ENCODE results near the gene NECTIN3.

NECTIN3 gene

GRCh38 chr3:111236836-111237713 lies 165.5 kb downstream of the NECTIN3 start:
- H2AFZ ChIP-seq (ENCODE audit: low read depth, low read length): no peak overlapping the region
- no peak for TF ChIP-seq EZH2 (IDR thresholded peaks at IDR 0.05; ENCODE audit: borderline replicate concordance, low read depth, low read length, severe bottlenecking)
- TF ChIP-seq, protein P1, sequence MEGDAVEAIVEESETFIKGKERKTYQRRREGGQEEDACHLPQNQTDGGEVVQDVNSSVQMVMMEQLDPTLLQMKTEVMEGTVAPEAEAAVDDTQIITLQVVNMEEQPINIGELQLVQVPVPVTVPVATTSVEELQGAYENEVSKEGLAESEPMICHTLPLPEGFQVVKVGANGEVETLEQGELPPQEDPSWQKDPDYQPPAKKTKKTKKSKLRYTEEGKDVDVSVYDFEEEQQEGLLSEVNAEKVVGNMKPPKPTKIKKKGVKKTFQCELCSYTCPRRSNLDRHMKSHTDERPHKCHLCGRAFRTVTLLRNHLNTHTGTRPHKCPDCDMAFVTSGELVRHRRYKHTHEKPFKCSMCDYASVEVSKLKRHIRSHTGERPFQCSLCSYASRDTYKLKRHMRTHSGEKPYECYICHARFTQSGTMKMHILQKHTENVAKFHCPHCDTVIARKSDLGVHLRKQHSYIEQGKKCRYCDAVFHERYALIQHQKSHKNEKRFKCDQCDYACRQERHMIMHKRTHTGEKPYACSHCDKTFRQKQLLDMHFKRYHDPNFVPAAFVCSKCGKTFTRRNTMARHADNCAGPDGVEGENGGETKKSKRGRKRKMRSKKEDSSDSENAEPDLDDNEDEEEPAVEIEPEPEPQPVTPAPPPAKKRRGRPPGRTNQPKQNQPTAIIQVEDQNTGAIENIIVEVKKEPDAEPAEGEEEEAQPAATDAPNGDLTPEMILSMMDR (IDR thresholded peaks at IDR 0.05; ENCODE audit: borderline replicate concordance, extremely low read depth, low read length, poor library complexity, severe bottlenecking): no peak
- H3K4me2 ChIP-seq (ENCODE audit: insufficient read depth, low read length): no peak overlapping the region
- H3K36me3 ChIP-seq (ENCODE audit: insufficient read depth, low read length): no peaks in the 10 kb centered on the region; the same call in 1 of the 2 replicates
- ATAC-seq (ENCODE audit: insufficient read depth, low read depth): no peak
- H3K4me1 ChIP-seq (ENCODE audit: insufficient read depth, low read length): peaks cover 23% of the 10 kb centered on the region
- H3K4me3 ChIP-seq (ENCODE audit: low read depth in 1 of 2, low read length in 2 of 2): no peak overlapping the region
- no peak for DNase-seq
- H3K79me2 ChIP-seq (ENCODE audit: insufficient read depth, low read length): no peaks in the 10 kb centered on the region
- H3K27ac ChIP-seq (ENCODE audit: low read length): peak overlapping the region; percentile 73
- H3K9me3 ChIP-seq (ENCODE audit: insufficient read depth, low read length, severe bottlenecking): peaks cover 7% of the 10 kb centered on the region
- no peak overlapping the region for H3K9ac ChIP-seq (ENCODE audit: low read depth, low read length)
- no peaks in the 10 kb centered on the region for H3K27me3 ChIP-seq (ENCODE audit: insufficient read depth, low read length, poor library complexity)
- H4K20me1 ChIP-seq (ENCODE audit: insufficient read depth, low read length): no peaks in the 10 kb centered on the region

DNA sequence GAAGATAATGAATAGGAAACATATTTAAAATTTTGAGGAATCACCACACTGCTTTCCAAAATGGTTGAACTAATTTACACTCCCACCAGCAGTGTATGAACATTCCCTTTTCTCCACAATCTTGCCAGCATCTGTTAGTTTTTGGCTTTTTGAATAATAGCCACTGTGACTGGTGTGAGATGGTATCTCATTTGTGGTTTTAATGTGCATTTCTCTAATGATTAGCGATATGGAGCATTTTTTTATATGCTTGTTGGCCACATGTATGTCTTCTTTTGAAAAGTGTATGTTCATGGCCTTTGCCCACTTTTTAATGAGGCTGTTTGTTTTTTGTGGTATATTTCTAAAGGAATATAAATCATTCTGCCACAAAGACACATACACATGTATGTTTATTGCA lies 166.3 kb downstream of the NECTIN3 start:
- Histone ChIP-seq H3K36me3 (ENCODE audit: insufficient read depth, low read length) (no peaks in the 10 kb centered on the region; the same call in 1 of the 2 replicates), H3K4me1 (ENCODE audit: insufficient read depth, low read length) (peaks cover 23% of the 10 kb centered on the region), H2AFZ (ENCODE audit: low read depth, low read length) (no peak overlapping the region), H3K9ac (ENCODE audit: low read depth, low read length) (no peak overlapping the region), H4K20me1 (ENCODE audit: insufficient read depth, low read length) (no peaks in the 10 kb centered on the region), H3K4me2 (ENCODE audit: insufficient read depth, low read length) (no peak overlapping the region), H3K27ac (ENCODE audit: low read length) (peak overlapping the region; percentile 73), H3K27me3 (ENCODE audit: insufficient read depth, low read length, poor library complexity) (no peaks in the 10 kb centered on the region), H3K9me3 (ENCODE audit: insufficient read depth, low read length, severe bottlenecking) (peaks cover 15% of the 10 kb centered on the region), H3K4me3 (ENCODE audit: low read depth in 1 of 2, low read length in 2 of 2) (no peak overlapping the region), H3K79me2 (ENCODE audit: insufficient read depth, low read length) (no peaks in the 10 kb centered on the region)
- ATAC-seq (ENCODE audit: insufficient read depth, low read depth): no peak
- no peak for TF ChIP-seq EZH2 (IDR thresholded peaks at IDR 0.05; ENCODE audit: borderline replicate concordance, low read depth, low read length, severe bottlenecking)
- no peak for DNase-seq

GRCh38 chr3:111238885-111239284 lies 167.3 kb downstream of the NECTIN3 start:
- H3K9me3 ChIP-seq (ENCODE audit: insufficient read depth, low read length, severe bottlenecking): peaks cover 20% of the 10 kb centered on the region
- peak; percentile 96 for ATAC-seq (ENCODE audit: insufficient read depth, low read depth)
- no peaks in the 10 kb centered on the region for H3K27me3 ChIP-seq (ENCODE audit: insufficient read depth, low read length, poor library complexity)
- H3K4me1 ChIP-seq (ENCODE audit: insufficient read depth, low read length): peaks cover 23% of the 10 kb centered on the region
- no peaks in the 10 kb centered on the region for H4K20me1 ChIP-seq (ENCODE audit: insufficient read depth, low read length)
- TF ChIP-seq, protein P1 (IDR thresholded peaks at IDR 0.05; ENCODE audit: borderline replicate concordance, extremely low read depth, low read length, poor library complexity, severe bottlenecking): no peak
- no peak for TF ChIP-seq EZH2 (IDR thresholded peaks at IDR 0.05; ENCODE audit: borderline replicate concordance, low read depth, low read length, severe bottlenecking)
- H2AFZ ChIP-seq (ENCODE audit: low read depth, low read length): no peak overlapping the region
- no peaks in the 10 kb centered on the region; the same call in 1 of the 2 replicates for H3K36me3 ChIP-seq (ENCODE audit: insufficient read depth, low read length)
- H3K4me3 ChIP-seq (ENCODE audit: low read depth in 1 of 2, low read length in 2 of 2): no peak overlapping the region; a peak in 1 of 4 replicates
- H3K79me2 ChIP-seq (ENCODE audit: insufficient read depth, low read length): no peaks in the 10 kb centered on the region
- no peak overlapping the region; the same call in 1 of the 2 replicates for H3K9ac ChIP-seq (ENCODE audit: low read depth, low read length)
- DNase-seq: peak; percentile 59
- peak overlapping the region; percentile 91 for H3K27ac ChIP-seq (ENCODE audit: low read length)
- H3K4me2 ChIP-seq (ENCODE audit: insufficient read depth, low read length): peak overlapping the region; percentile 54

GRCh38 chr3:111241960-111242359 lies 170.3 kb downstream of the NECTIN3 start:
- Histone ChIP-seq H3K9ac (ENCODE audit: low read depth, low read length) (no peak overlapping the region), H3K4me3 (ENCODE audit: low read depth in 1 of 2, low read length in 2 of 2) (no peak overlapping the region), H3K36me3 (ENCODE audit: insufficient read depth, low read length) (no peaks in the 10 kb centered on the region; the same call in 1 of the 2 replicates), H2AFZ (ENCODE audit: low read depth, low read length) (no peak overlapping the region), H3K27ac (ENCODE audit: low read length) (no peak overlapping the region), H4K20me1 (ENCODE audit: insufficient read depth, low read length) (no peaks in the 10 kb centered on the region), H3K4me2 (ENCODE audit: insufficient read depth, low read length) (no peak overlapping the region), H3K9me3 (ENCODE audit: insufficient read depth, low read length, severe bottlenecking) (peaks cover 20% of the 10 kb centered on the region), H3K27me3 (ENCODE audit: insufficient read depth, low read length, poor library complexity) (no peaks in the 10 kb centered on the region), H3K4me1 (ENCODE audit: insufficient read depth, low read length) (peaks cover 23% of the 10 kb centered on the region), H3K79me2 (ENCODE audit: insufficient read depth, low read length) (no peaks in the 10 kb centered on the region)
- DNase-seq: no peak
- TF ChIP-seq EZH2 (IDR thresholded peaks at IDR 0.05; ENCODE audit: borderline replicate concordance, low read depth, low read length, severe bottlenecking): no peak
- TF ChIP-seq, protein P1 (IDR thresholded peaks at IDR 0.05; ENCODE audit: borderline replicate concordance, extremely low read depth, low read length, poor library complexity, severe bottlenecking): no peak
- no peak for ATAC-seq (ENCODE audit: insufficient read depth, low read depth)
